GM10266 (cell line): ENCODE results near the gene CPZ.

Experiments used
- DNase-seq: peaks from one replicate; pipeline ENCODE4 v3.0.0; 2012; ENCODE audit errors: extremely low spot score
- CTCF ChIP-seq: IDR thresholded peaks from 2 replicates; pipeline ENCODE4 v1.5.1; 2012; ENCODE audit warnings: mild to moderate bottlenecking, low read depth; ENCODE audit not compliant: control insufficient read depth, insufficient read depth; ENCODE audit errors: missing control alignments

The CPZ gene

DNA sequence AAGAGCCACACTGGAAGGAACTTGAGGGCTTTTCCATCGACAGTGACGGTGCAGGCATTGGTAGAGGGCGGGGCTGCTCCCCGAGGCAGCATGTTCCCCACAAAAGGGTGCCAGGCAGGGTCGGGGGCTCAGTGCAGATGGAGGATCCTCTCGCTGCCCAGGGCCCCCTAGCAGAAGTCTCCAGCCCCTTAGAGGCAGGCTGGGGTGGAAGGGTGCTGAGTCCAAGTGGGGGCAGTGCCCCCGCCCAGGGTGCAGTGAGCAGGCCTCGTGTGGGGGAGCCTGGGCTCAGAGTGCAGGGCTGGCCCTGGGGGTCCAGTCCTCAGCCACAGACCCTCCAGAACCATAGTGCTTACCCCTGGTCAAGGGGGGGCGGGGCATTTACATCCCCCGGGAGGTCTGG, 9.0 kb downstream of the CPZ start:
- no peak for TF ChIP-seq CTCF

DNA sequence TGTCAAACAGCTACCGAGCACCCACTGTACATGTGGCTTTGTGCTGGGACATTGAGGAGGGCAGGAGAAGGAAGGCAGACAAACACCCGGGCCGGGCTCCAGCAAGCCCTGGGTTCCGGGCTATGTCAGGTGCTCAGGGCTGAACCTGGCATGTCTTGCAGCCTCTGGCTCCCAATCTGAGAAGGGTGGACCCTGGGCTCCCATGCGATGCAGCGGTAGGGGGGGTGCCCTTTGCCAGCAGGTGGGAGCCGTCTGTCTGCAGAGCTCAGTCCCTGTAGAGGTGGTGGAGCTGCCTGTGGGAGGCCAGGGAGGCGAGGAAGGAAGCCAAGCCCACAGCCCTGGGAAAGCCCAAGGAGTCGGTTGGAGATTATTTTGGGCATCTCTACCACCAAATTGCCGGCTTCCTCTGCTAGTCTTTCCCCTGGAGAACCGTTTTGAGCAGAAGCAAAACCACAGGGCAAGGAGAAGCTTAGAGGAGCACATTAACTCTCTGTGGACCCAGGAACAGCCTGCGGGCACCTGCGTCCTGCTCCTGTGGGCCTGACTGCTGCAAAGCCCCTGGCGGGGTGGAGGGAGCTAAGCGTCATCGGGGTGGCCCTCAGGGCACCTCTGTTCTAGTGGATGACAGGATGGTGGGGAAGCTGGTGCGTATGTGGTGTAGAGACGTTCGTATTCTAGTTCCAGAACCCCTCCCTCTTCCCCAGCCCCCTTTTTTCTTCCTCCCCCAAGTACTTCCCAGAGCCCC, 10.3 kb downstream of the CPZ start:
- no peak for TF ChIP-seq CTCF
- DNase-seq: no peak

More for the DNA sequence above, 9.0 kb downstream of the CPZ start:
- no peak for DNase-seq

GRCh38 chr4:8603931-8604330, 11.4 kb downstream of the CPZ start:
- DNase-seq: no peak
- TF ChIP-seq CTCF: no peak

DNA sequence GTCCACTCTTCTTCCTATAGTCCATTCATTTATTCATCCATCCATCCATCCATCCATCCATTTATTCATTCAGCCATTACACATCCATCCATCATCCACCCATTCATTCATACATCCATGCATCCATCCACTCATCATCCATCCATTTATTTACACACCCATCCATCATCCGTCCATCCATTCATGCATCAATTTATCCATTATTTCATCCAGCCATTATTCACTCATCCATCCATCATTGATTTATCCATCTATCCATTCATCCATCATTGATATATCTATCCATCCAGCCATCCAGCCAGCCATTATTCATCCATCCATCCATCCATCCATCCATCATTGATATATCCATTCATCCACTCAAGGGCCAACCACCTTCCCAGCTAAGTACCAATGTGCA, 12.7 kb downstream of the CPZ start:
- no peak for TF ChIP-seq CTCF
- no peak for DNase-seq

- DNase-seq: no peak
- no peak for TF ChIP-seq CTCF
These were observed 13.9 kb downstream of the CPZ start for GRCh38 chr4:8606476-8606875.

DNA sequence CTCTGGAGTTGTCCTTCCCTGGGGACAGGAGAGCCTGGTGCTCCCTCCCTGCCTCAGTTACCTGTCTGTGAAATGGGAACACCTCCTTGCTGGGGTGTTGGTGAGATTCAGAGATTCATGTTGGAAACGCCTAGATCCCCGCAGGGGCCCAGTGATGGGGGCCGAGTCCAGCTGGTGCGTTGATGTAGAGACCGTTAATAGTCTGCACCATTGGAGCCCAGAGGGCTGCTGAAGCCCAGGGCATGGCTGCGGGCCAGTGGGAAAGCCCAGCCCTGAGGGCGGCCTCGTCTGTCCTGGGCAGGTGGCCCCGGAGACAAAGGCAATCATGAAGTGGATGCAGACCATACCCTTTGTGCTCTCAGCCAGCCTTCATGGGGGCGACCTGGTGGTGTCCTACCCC, 14.4 kb downstream of the CPZ start:
- no peak for TF ChIP-seq CTCF
- DNase-seq: no peak

GRCh38 chr4:8607603-8608481, 15.3 kb downstream of the CPZ start:
- DNase-seq: peak; percentile 81
- TF ChIP-seq CTCF: peak; percentile 89
